ENCODE measurements around the gene TMEM164.

The TMEM164 gene

DNA sequence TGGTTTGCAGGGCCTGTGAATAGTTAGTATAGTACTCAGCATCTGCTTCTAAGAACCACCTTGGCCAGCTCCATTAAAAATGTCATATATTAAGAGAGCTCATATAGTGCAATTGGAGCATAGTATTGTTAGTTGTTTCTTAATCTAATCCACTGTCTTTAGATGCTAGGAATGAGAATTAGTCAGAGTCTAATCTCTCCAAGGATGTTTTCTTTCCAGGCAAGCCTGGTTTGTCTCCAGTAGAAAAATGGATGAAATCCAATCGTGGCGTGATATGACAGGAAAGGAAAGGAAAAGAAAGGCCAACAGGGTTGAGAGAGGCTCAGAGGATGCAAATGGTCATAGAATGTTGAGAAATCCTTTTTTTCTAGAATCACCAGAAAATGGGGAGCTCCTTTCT lies 15.0 kb upstream of the TMEM164 start:
- Histone ChIP-seq H4K5ac (ENCODE audit: low read length) (no peak overlapping the region), H3K4me2 (ENCODE audit: low read length) (no peak overlapping the region), H2BK120ac (ENCODE audit: low read depth, low read length) (no peak overlapping the region), H3K56ac (ENCODE audit: low read length) (no peak overlapping the region), H3K4ac (ENCODE audit: low read depth, low read length) (no peak overlapping the region), H3K79me2 (ENCODE audit: control insufficient read depth, insufficient read depth, low read length) (no peaks in the 10 kb centered on the region), H3K27me3 (ENCODE audit: insufficient read depth, low read length, poor library complexity) (no peaks in the 10 kb centered on the region), H3K18ac (ENCODE audit: low read length) (no peak overlapping the region), H2BK5ac (ENCODE audit: low read length) (no peak overlapping the region), H4K8ac (ENCODE audit: low read depth, low read length) (no peak overlapping the region), H3K79me1 (ENCODE audit: low read length) (no peaks in the 10 kb centered on the region), H2AK5ac (ENCODE audit: low read length) (no peak overlapping the region), H3K23ac (ENCODE audit: low read length) (no peak overlapping the region), H3K4me3 (ENCODE audit: low read length) (no peak overlapping the region), H3K27ac (ENCODE audit: low read depth, low read length) (no peak overlapping the region), H3K36me3 (ENCODE audit: control insufficient read depth, insufficient read depth, low read length) (no peaks in the 10 kb centered on the region), H2BK15ac (replicated peaks; ENCODE audit: low read depth) (no peak overlapping the region), H3K4me1 (ENCODE audit: control insufficient read depth, low read depth, low read length) (no peaks in the 10 kb centered on the region), H3K9ac (ENCODE audit: low read length) (no peak overlapping the region)
- WGBS (ENCODE audit: extremely low coverage, insufficient coverage, low lambda C conversion rate): no CpG with 5 or more reads among the region's 2 CpGs
- no peak for DNase-seq

DNA sequence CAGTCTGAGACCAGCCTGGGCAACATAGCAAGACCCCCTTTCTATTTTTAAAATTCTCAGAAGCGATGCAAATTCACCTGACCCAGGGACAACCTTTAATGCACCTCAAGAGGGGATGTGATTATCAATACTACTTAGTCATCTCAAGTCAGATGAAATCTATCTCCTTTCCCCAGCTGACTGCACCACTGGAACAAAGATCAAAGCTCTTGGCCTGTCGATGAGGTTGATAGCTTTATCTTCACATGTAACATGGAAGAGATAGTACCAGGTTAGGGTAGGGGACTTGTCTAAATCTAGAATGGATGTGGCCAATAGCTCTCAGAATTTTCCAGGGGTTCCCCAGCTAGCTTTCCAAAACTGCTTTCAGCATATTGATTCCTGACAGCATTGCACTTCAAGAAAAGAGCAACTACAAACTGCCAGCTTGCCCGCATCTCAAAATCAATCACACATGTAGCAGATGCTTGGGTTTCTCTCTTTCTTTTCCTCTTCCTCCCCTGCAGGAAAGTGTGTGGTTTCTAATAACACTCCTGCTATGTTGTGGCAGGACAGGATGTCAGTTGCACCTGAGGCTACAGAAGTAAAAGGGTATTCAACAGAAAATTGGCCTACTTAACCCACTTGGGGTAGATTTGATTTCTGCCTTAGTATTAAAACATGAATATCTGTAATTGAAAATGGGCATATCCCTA lies 12.2 kb upstream of the TMEM164 start:
- no CpG with 5 or more reads among the region's 3 CpGs for WGBS (ENCODE audit: extremely low coverage, insufficient coverage, low lambda C conversion rate)
- no peak overlapping the region for H4K5ac ChIP-seq (ENCODE audit: low read length)
- no peaks in the 10 kb centered on the region for H3K4me1 ChIP-seq (ENCODE audit: control insufficient read depth, low read depth, low read length)
- no peak overlapping the region for H2BK120ac ChIP-seq (ENCODE audit: low read depth, low read length)
- DNase-seq: no peak
- H3K27me3 ChIP-seq (ENCODE audit: insufficient read depth, low read length, poor library complexity): no peaks in the 10 kb centered on the region
- H3K79me2 ChIP-seq (ENCODE audit: control insufficient read depth, insufficient read depth, low read length): no peaks in the 10 kb centered on the region
- no peak overlapping the region for H2AK5ac ChIP-seq (ENCODE audit: low read length)
- H2BK15ac ChIP-seq (replicated peaks; ENCODE audit: low read depth): no peak overlapping the region
- H3K4ac ChIP-seq (ENCODE audit: low read depth, low read length): no peak overlapping the region
- H3K4me2 ChIP-seq (ENCODE audit: low read length): no peak overlapping the region
- H3K18ac ChIP-seq (ENCODE audit: low read length): no peak overlapping the region
- no peak overlapping the region for H4K8ac ChIP-seq (ENCODE audit: low read depth, low read length)
- H2BK5ac ChIP-seq (ENCODE audit: low read length): no peak overlapping the region
- H3K56ac ChIP-seq (ENCODE audit: low read length): no peak overlapping the region
- no peak overlapping the region for H3K27ac ChIP-seq (ENCODE audit: low read depth, low read length)
- H3K4me3 ChIP-seq (ENCODE audit: low read length): no peak overlapping the region
- no peaks in the 10 kb centered on the region for H3K79me1 ChIP-seq (ENCODE audit: low read length)
- no peaks in the 10 kb centered on the region for H3K36me3 ChIP-seq (ENCODE audit: control insufficient read depth, insufficient read depth, low read length)
- H3K23ac ChIP-seq (ENCODE audit: low read length): no peak overlapping the region
- H3K9ac ChIP-seq (ENCODE audit: low read length): no peak overlapping the region

DNA sequence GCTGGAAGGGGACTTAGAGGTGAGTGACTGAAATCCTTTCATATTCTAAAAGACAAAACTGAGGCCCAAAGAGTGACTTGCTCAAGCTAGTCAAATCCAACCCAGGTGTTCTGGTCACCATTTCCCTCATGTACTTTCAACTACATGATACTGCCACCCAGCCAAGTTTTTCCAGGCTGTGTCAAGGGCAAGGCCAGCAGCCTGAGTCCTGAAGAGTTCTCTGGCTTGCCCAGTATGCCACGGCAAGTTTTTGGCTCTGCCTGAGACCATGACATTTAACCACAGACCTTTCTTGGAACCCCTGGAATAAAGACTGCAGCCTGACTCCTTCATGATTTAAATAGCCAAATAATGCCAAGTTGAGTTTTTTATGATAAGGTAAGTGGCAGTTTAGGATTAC lies 10.7 kb upstream of the TMEM164 start:
- DNase-seq: no peak
- no peak overlapping the region for H3K9ac ChIP-seq (ENCODE audit: low read length)
- H3K56ac ChIP-seq (ENCODE audit: low read length): no peak overlapping the region
- no peaks in the 10 kb centered on the region for H3K36me3 ChIP-seq (ENCODE audit: control insufficient read depth, insufficient read depth, low read length)
- no peaks in the 10 kb centered on the region for H3K79me2 ChIP-seq (ENCODE audit: control insufficient read depth, insufficient read depth, low read length)
- H3K27ac ChIP-seq (ENCODE audit: low read depth, low read length): no peak overlapping the region
- H2BK120ac ChIP-seq (ENCODE audit: low read depth, low read length): no peak overlapping the region
- no CpG with 5 or more reads among the region's 1 CpG for WGBS (ENCODE audit: extremely low coverage, insufficient coverage, low lambda C conversion rate)
- H3K23ac ChIP-seq (ENCODE audit: low read length): no peak overlapping the region
- no peak overlapping the region for H2BK15ac ChIP-seq (replicated peaks; ENCODE audit: low read depth)
- no peak overlapping the region for H4K8ac ChIP-seq (ENCODE audit: low read depth, low read length)
- no peak overlapping the region for H2BK5ac ChIP-seq (ENCODE audit: low read length)
- H3K4ac ChIP-seq (ENCODE audit: low read depth, low read length): no peak overlapping the region
- no peak overlapping the region for H3K4me3 ChIP-seq (ENCODE audit: low read length)
- no peak overlapping the region for H3K4me2 ChIP-seq (ENCODE audit: low read length)
- no peaks in the 10 kb centered on the region for H3K4me1 ChIP-seq (ENCODE audit: control insufficient read depth, low read depth, low read length)
- no peak overlapping the region for H3K18ac ChIP-seq (ENCODE audit: low read length)
- H4K5ac ChIP-seq (ENCODE audit: low read length): no peak overlapping the region
- H2AK5ac ChIP-seq (ENCODE audit: low read length): no peak overlapping the region
- H3K79me1 ChIP-seq (ENCODE audit: low read length): no peaks in the 10 kb centered on the region
- H3K27me3 ChIP-seq (ENCODE audit: insufficient read depth, low read length, poor library complexity): no peaks in the 10 kb centered on the region

DNA sequence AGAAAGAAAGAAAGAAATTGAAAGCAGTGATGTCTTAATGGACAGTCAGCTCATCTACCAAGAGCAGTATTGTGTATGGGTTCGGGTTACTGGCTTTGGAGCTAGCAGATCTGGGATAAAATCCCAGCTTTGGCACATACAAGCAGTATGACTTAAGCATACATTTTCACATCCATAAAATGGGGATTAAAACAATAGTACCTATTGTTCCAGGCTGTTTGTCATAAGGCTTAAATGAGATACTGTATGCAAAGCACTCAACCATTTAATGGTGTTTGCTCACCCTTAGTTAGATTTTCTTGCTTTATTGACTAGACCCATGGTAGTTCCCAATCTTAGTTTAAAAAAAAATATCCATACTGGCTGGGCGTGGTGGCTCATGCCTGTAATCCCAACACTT lies 7.8 kb upstream of the TMEM164 start:
- Histone ChIP-seq H4K5ac (ENCODE audit: low read length) (no peak overlapping the region), H3K4me3 (ENCODE audit: low read length) (no peak overlapping the region), H3K27me3 (ENCODE audit: insufficient read depth, low read length, poor library complexity) (no peaks in the 10 kb centered on the region), H3K56ac (ENCODE audit: low read length) (no peak overlapping the region), H3K36me3 (ENCODE audit: control insufficient read depth, insufficient read depth, low read length) (no peaks in the 10 kb centered on the region), H3K79me1 (ENCODE audit: low read length) (no peaks in the 10 kb centered on the region), H2BK15ac (replicated peaks; ENCODE audit: low read depth) (no peak overlapping the region), H2BK5ac (ENCODE audit: low read length) (no peak overlapping the region), H3K27ac (ENCODE audit: low read depth, low read length) (no peak overlapping the region), H3K4me1 (ENCODE audit: control insufficient read depth, low read depth, low read length) (no peaks in the 10 kb centered on the region), H3K9ac (ENCODE audit: low read length) (no peak overlapping the region), H2BK120ac (ENCODE audit: low read depth, low read length) (no peak overlapping the region), H4K8ac (ENCODE audit: low read depth, low read length) (no peak overlapping the region), H3K79me2 (ENCODE audit: control insufficient read depth, insufficient read depth, low read length) (no peaks in the 10 kb centered on the region), H3K4ac (ENCODE audit: low read depth, low read length) (no peak overlapping the region), H3K23ac (ENCODE audit: low read length) (no peak overlapping the region), H3K4me2 (ENCODE audit: low read length) (no peak overlapping the region), H2AK5ac (ENCODE audit: low read length) (no peak overlapping the region), H3K18ac (ENCODE audit: low read length) (no peak overlapping the region)
- DNase-seq: no peak
- WGBS (ENCODE audit: extremely low coverage, insufficient coverage, low lambda C conversion rate): no CpG with 5 or more reads among the region's 2 CpGs

DNA sequence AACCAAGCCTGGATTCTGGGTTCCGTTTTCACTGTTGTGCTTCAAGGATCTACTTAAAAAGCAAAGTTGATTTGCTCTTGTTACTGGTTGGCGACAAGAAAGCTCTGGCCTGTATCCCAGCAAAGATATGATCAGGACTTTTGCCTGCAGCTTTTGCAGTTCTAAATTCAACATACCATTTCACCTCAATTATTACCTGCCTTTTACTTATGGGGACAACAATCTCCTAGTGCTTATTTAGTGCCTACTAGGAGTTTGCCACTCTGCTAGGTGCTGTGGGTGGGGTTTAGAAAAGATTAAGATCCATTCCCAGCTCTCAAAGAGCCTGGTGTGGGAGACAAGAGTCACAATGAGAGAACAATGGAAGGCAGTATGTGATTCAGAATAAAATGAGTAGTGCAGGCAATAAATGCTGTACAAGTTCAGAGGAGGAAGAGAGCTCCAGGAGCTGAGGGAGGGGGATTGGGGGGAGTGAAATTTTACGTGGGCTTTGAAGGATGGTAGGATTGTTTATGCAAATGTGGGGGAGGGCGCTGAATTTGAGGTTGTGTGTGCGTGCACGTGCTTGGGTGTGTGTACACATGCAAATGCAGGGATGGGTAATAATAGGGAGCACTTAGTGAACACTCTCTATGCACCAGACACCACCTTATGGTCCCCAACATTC lies 5.0 kb upstream of the TMEM164 start:
- no CpG with 5 or more reads among the region's 6 CpGs for WGBS (ENCODE audit: extremely low coverage, insufficient coverage, low lambda C conversion rate)
- H3K4me3 ChIP-seq (ENCODE audit: low read length): no peak overlapping the region
- no peaks in the 10 kb centered on the region for H3K36me3 ChIP-seq (ENCODE audit: control insufficient read depth, insufficient read depth, low read length)
- H2BK120ac ChIP-seq (ENCODE audit: low read depth, low read length): no peak overlapping the region
- no peak overlapping the region for H2AK5ac ChIP-seq (ENCODE audit: low read length)
- no peak overlapping the region for H3K4me2 ChIP-seq (ENCODE audit: low read length)
- no peak overlapping the region for H2BK5ac ChIP-seq (ENCODE audit: low read length)
- H3K79me2 ChIP-seq (ENCODE audit: control insufficient read depth, insufficient read depth, low read length): no peaks in the 10 kb centered on the region
- H3K27me3 ChIP-seq (ENCODE audit: insufficient read depth, low read length, poor library complexity): no peaks in the 10 kb centered on the region
- H3K56ac ChIP-seq (ENCODE audit: low read length): no peak overlapping the region
- no peaks in the 10 kb centered on the region for H3K79me1 ChIP-seq (ENCODE audit: low read length)
- H3K9ac ChIP-seq (ENCODE audit: low read length): no peak overlapping the region
- H3K4me1 ChIP-seq (ENCODE audit: control insufficient read depth, low read depth, low read length): no peaks in the 10 kb centered on the region
- no peak overlapping the region for H3K23ac ChIP-seq (ENCODE audit: low read length)
- no peak overlapping the region for H3K4ac ChIP-seq (ENCODE audit: low read depth, low read length)
- DNase-seq: no peak
- no peak overlapping the region for H2BK15ac ChIP-seq (replicated peaks; ENCODE audit: low read depth)
- no peak overlapping the region for H3K27ac ChIP-seq (ENCODE audit: low read depth, low read length)
- H3K18ac ChIP-seq (ENCODE audit: low read length): no peak overlapping the region
- H4K5ac ChIP-seq (ENCODE audit: low read length): no peak overlapping the region
- H4K8ac ChIP-seq (ENCODE audit: low read depth, low read length): no peak overlapping the region

DNA sequence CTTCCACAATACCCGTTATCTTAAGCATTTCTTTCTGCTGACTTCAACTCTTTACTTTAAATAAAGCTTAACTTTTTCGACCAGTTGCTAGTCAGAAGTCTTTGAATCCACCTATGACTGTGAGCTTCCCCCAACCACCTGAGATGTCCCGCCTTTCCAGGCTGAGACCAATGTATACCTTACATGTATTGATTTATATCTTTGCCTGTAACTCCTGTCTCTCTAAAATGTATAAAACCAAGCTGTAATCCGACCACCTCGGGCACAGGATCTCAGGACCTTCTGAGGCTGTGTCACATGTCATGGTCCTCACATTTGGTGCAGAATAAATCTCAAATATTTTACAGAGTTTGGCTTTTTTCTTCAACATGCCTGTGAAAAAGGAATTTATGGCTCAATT lies 2.9 kb upstream of the TMEM164 start:
- H4K5ac ChIP-seq (ENCODE audit: low read length): no peak overlapping the region
- no peak overlapping the region for H4K8ac ChIP-seq (ENCODE audit: low read depth, low read length)
- no peak overlapping the region for H2BK15ac ChIP-seq (replicated peaks; ENCODE audit: low read depth)
- H3K56ac ChIP-seq (ENCODE audit: low read length): no peak overlapping the region
- H2BK5ac ChIP-seq (ENCODE audit: low read length): no peak overlapping the region
- no peak overlapping the region for H3K27ac ChIP-seq (ENCODE audit: low read depth, low read length)
- H3K79me2 ChIP-seq (ENCODE audit: control insufficient read depth, insufficient read depth, low read length): no peaks in the 10 kb centered on the region
- H3K18ac ChIP-seq (ENCODE audit: low read length): no peak overlapping the region
- no peak overlapping the region for H3K4ac ChIP-seq (ENCODE audit: low read depth, low read length)
- H3K4me3 ChIP-seq (ENCODE audit: low read length): no peak overlapping the region
- H3K36me3 ChIP-seq (ENCODE audit: control insufficient read depth, insufficient read depth, low read length): no peaks in the 10 kb centered on the region
- H3K4me1 ChIP-seq (ENCODE audit: control insufficient read depth, low read depth, low read length): no peaks in the 10 kb centered on the region
- H3K23ac ChIP-seq (ENCODE audit: low read length): no peak overlapping the region
- H3K9ac ChIP-seq (ENCODE audit: low read length): no peak overlapping the region
- H2AK5ac ChIP-seq (ENCODE audit: low read length): no peak overlapping the region
- no CpG with 5 or more reads among the region's 5 CpGs for WGBS (ENCODE audit: extremely low coverage, insufficient coverage, low lambda C conversion rate)
- H3K79me1 ChIP-seq (ENCODE audit: low read length): no peaks in the 10 kb centered on the region
- no peak for DNase-seq
- H2BK120ac ChIP-seq (ENCODE audit: low read depth, low read length): no peak overlapping the region
- H3K27me3 ChIP-seq (ENCODE audit: insufficient read depth, low read length, poor library complexity): no peaks in the 10 kb centered on the region
- no peak overlapping the region for H3K4me2 ChIP-seq (ENCODE audit: low read length)
